Kidney capillary endothelial cell (primary cell): ENCODE results near the gene SUGP1.
"Not testable (repeated sequence)": the region's sequence is repeated elsewhere in the genome, so short reads cannot be mapped to it uniquely, and the experiment has no call there.

Experiments used
- DNase-seq: peaks from one replicate; pipeline ENCODE4 v3.0.0-alpha.2; 2018; ENCODE audit warnings: low spot score

The SUGP1 gene, protein sequence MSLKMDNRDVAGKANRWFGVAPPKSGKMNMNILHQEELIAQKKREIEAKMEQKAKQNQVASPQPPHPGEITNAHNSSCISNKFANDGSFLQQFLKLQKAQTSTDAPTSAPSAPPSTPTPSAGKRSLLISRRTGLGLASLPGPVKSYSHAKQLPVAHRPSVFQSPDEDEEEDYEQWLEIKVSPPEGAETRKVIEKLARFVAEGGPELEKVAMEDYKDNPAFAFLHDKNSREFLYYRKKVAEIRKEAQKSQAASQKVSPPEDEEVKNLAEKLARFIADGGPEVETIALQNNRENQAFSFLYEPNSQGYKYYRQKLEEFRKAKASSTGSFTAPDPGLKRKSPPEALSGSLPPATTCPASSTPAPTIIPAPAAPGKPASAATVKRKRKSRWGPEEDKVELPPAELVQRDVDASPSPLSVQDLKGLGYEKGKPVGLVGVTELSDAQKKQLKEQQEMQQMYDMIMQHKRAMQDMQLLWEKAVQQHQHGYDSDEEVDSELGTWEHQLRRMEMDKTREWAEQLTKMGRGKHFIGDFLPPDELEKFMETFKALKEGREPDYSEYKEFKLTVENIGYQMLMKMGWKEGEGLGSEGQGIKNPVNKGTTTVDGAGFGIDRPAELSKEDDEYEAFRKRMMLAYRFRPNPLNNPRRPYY

DNA sequence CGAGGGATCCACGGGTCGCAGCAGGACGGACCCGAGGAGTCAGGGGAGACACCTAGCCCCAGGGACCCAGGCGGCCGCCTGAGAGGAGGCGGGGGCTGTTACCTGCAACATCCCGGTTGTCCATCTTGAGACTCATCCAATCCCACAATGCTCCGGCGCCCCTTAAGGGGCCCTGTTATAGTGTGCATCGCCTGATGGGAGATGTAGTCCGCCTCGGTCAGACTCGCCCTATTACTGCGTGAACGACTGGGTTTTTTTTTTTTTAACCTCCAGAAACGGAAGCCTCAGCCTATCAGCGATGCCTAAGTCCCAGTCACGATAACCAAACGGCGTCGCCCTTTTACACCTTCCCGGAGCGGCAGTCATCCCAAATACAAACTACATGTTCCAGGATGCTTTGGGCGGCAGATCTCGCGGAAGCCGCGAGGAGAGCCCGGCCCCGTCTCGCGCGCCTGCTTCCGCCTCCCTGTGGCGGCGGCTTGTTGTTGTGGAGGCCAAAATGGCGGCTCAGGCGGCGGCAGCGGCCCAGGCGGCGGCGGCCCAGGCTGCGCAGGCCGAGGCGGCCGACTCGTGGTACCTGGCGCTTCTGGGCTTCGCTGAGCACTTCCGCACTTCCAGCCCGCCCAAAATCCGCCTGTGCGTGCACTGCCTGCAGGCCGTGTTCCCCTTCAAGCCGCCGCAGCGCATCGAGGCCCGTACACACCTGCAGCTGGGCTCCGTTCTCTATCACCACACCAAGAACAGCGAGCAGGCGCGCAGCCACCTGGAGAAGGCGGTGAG, at the start of gene SUGP1, which contains the start of gene MAU2:
SUGP1 (minus strand) TSS at position 149 of the 780 bp plus-strand sequence; CDS start at position 136, 13 bp downstream.
MAU2 (plus strand) TSS at position 469 of the 780 bp plus-strand sequence; CDS start at position 500, 31 bp downstream.
- peak; percentile 83 for DNase-seq

DNA sequence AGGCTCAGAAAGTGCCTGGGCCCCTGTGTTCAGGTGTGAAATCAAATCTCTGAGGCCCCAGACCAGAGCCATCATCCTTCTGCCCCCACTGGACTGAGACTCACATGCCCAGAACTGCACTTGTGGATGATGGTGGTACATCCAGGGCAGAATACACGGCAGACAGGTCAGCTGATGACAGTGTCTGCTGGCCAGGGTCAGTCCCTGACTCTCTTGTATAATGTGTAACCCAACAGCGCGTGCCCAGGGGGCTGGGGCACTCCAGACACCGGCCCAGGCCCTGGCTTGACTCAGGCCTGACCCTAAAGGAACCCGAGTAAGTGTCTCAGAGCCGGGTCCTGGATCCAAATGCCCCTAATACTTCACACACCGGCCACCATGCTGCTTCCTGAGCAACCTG, 47.8 kb upstream of the SUGP1 start:
- no peak for DNase-seq

DNA sequence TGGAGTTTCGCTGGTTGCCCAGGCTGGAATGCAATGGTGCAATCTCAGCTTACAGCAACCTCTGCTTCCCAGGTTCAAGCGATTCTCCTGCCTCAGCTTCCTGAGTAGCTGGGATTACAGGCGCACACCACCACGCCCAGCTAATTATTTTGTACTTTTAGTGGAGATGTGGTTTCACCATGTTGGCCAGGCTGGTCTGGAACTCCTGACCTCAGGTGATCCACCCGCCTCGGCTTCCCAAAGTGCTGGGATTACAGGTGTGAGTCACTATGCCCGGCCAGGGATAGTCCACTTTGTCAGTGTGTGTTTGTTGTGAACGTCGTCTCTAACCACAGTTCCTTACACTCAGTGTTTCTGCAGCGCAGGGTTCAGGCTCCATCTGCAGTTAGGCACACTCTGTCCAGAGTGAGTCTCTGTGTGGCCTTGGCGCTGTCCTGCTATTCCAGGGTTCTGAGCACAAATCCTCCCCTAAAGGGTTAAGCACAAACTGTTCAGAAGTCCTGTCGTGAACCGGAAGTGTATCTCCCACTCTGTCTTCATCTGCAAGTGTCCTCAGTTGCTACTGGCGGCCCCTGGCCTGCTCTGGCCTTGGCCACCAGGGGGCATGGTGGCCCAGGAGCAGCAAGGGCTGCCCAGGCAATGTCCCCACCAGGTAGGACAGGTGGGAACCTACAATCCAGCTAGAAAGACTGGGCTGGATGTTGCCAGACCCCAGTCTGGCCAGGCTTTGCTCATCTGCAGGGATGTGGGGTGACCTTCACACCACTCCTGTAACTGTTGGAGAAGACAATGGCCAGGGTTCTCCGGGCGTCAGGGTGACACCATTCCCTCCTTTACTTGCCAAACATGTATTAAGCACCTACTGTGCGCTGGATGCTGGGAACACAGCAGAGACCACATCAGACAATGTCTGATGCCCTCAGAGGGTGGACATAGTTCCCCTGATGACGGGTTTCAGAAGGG, 46.4 kb upstream of the SUGP1 start:
- DNase-seq = peak; percentile 50

DNA sequence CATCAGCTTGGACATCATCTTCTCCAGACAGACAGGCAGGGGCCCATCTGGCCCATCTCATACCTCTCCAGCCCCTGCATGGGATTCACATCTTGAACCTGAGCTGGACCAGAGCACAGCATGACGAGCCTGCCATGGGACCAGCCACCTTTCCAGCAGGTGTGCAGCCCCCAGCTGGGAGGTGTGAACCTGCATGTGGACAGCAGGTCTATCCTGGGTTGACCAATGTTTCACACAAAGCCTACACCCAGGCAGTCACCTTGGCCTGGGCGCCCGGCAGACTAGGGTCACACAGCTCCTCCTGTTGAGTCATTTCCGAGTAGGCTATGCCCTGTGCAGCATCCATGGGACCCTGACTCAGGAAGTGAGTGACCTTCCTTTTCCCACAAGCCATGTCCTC, 41.8 kb upstream of the SUGP1 start:
- DNase-seq = peak; percentile 72

DNA sequence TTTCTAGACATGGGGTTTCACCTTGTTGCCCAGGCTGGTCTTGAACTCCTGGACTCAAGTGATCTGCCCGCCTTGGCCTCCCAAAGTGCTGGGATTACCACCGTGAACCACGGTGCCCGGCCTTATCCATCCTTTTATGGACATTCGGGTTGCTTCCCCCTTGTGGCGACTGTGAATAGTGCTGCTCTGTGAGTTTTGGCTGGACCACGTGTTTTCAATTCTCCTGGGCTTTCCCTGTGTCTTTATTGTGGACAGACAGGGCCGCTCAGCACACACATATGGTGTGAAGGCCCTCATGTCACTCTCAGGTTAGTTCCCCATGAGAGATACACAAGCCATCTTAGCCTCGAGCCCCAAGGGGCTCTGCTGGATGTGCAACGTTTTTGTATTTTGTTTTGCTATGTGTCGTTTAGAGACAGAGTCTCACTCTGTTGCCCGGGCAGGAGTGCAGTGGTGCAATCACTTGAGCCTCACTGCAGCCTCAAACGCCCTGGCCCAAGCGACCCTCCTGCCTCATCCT, 40.8 kb upstream of the SUGP1 start:
- peak; percentile 83 for DNase-seq

DNA sequence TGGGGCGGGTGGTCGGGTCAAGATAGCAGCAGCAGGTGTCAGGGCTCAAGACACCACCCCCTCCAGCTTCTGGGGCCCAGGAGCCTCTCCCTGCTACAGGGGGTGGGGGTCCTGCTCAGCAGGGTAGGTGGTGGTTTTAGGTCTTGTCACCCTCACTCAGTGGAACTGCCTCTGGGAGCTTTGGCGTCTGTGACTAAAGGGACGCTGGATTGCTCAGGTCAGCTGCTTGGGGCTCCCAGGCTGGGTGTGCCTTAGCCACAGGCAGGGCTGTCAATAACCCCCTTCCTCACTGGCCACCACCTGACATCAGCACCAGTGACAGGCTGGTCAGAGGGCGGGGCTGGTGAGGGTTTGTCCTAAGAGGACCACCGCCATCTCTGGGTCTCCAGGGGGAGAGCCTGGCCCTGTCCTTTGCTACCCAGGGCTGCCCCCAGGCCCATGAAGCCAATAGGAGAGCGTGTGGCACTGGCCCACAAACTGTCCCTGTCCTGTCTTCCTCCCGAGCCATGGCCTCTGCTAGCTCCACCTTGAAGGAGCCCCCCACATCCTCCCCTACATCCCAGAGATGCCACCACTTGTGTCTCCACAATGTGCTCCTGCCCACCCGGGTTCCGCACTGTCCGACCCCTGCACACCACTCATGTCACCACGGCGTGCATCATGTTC, 36.7 kb upstream of the SUGP1 start:
- no peak for DNase-seq

DNA sequence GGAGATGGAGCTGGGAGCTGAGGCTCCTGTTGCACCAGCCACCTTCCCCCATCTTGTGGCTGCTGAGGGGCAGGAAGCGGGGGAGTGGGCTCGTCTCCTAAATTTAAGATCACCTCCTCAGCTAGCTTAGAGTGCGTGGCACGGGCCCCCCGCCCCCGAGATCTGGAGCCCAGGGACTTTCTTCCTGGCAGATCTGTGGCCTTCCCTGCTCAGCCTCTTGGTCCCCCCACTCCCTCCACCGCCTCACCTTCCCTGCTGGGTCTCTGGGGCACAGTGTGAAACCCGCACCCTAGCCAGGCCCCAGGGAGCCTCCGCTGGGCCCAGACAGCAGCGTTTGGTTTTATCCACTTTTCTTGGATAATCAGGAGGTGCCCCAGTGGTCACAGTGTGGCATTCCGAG, 36.2 kb upstream of the SUGP1 start:
- DNase-seq = no peak

DNA sequence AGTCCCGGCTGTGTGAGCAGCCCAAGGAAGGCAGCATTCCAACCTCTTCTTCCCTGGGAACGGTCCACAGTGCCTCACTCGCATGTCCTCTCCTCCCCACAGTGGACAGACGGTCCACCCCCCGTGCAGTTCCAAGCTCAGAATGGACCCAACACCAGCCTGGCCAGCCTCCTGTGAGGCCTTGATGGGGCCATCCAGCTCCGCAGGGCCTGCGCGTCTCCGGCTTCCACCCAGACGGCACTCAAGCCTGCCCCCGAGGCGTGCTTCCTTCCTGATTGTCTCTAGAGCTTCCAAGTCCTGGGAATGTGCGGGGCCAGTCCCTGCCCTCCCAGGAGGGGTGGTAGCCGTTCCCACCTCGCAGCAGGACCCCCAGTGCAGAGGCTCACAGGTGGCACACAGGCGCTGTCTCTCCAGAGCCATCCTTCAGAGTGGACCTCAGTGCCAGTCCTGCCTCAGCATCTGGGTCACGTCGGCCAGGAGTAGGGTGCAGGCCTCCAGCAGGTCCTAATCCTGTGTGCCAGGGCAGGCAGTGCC, 35.4 kb upstream of the SUGP1 start:
- DNase-seq = no peak

DNA sequence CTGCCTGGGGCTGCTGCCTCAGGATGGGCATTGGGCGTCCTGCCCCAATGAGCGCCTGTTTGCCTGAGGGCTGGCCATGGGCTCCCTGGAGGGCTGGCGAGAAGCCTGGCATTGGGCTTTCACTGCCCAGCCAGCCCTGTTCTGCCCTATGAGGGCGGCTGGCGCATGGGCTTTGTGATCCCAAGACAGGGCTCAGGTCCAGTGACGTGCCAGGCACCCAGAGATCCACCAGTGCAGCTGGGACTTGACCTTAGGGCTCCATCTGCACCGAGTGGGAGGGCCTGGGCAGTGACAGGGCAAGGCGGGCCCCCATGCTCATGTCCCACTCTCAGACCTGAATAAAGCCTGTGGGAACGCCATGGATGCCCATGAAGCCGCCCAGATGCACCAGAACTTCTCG, 34.6 kb upstream of the SUGP1 start:
- no peak for DNase-seq

DNA sequence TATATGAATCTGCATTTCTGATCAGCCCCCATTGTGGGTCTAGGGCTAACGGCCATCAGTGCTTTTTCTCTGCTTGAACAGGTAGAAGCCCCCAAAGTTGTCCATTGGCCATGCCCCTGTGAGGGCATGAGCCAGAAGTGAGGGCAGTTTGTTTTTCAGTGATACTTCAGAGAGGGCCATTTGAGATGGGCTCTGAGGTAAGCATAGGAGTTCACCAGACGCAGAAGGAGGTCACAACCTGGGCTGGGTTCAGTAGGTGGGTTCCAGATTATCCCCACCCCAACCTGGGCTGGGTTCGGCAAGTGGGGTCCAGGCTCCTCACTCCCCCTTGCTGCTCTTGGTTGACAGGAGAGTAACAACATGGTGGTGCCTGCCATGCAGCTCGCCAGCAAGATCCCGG, 33.7 kb upstream of the SUGP1 start:
- DNase-seq = no peak

DNA sequence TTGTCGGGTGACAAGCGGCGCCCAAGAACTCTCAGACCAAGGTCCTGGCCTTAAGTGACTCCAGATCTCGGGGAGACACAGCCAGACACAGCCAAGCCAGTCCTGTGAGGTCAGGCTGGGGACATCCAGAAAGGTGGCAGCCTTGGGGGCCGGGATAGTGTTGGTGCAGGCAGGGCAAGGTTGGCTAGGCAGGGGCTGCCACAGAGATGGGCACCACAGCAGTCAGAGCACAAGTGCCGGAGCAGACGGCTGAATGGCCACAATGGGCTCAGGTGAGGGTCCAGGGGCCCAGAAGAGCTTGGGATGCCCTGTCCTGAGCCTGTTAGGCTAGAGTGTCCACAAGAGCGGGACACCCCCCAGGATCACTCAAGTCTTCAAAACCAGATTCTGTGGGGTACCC, 32.5 kb upstream of the SUGP1 start:
- DNase-seq = no peak

DNA sequence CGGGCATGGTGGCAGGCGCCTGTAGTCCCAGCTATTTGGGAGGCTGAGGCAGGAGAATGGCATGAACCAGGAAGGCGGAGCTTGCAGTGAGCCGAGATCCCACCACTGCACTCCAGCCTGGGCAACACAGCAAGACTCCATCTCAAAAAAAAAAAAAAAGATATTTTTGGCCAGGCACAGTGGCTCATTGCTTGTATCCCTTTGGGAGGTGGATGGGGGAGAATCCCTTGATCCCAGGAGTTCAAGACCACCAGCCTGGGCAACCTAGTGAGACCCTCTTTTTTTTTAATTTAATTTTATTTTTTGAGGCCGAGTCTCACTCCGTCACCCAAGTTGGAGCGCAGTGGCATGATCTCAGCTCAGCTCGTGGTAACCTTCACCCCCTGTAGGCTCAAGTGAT, 30.4 kb upstream of the SUGP1 start:
- DNase-seq = not testable (repeated sequence)

DNA sequence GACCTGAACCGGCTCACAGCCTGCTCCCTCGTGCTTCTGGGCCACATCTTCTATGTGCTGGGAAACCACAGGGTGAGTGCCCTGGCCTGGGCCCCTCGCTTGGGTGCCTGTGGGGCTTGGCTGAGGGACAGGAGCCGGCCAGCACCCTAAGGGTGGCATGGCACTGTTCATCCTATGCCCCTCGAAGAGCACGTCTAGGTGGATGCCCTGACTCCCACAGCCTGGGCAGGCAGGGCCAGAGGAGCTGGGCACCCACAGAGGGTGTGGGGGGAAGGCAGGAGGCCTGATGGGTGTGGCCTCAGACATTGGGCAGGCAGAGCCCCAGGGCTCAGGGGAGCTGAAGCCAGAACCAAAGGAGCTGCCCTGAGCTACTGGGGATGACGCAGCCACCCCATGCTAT, 29.1 kb upstream of the SUGP1 start:
- no peak for DNase-seq

DNA sequence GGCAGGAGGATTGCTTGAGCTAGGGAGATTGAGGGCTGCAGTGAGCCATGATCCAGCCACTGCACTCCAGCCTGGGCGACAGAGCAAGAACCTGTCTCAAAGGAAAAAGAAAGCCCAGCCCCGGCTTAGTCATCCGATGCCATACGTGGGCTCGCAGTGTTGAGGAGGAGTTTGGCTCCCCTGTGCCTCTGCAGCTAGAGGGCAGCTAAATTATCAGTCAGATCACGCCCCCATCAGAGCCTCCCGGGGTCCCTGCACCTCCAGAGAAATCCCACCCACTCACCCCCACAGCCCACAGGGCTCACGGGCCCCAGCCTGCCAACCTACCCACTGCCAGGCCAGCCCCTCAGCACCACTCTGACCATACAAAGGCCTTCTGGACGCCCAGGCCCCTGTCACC, 28.0 kb upstream of the SUGP1 start:
- DNase-seq = no peak

DNA sequence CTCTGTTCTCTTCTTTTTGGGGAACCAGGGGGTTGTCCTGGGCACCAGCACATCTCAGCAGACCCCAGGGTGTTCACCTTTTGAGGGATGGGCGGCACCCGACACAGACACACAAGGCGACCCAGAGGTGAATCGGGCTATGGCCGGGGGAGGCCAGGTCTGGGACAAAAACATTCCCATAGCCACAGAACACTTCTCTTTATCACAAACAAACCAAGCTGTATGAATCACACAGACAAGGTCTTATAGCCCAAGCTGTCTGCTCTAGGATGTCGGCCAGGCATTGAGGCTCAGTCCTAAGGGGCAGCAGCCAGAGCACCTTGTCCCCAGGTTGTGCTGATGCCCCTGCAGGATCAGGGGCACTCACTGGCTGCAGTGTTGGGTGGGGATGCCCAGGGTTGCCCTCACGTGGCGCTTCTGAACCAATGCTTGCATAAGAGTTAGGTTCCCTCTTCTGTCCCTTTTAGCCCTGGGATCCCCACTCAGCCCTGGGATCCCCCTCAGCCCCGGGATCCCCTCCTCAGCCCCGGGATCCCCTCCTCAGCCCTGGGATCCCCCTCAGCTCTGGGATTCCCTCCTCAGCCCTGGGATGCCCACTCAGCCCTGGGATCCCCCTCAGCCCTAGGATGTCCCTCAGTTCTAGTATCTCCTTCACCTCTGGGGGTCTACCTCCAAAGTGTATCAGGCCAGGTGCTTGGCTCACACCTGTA, 27.2 kb upstream of the SUGP1 start:
- DNase-seq = no peak

DNA sequence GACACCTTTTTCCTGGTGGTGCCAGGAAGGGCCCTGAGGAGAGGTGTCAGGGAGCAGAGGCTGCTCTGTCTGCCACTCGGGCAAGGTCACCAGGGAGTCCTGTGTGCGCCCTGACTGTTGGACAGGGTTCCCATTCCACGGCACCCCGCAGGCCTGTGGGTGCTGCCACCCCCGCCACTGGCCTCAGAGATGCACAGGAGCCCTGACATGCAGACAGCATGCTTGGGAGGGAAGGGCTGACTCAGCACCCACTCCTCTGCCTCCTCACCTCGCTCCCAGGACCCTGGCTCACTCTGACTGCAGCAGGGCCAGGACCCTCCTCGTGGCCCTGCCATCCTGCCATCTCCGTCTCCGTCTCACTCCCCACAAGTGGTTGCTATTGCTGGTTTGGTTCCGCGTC, 25.7 kb upstream of the SUGP1 start:
- no peak for DNase-seq

DNA sequence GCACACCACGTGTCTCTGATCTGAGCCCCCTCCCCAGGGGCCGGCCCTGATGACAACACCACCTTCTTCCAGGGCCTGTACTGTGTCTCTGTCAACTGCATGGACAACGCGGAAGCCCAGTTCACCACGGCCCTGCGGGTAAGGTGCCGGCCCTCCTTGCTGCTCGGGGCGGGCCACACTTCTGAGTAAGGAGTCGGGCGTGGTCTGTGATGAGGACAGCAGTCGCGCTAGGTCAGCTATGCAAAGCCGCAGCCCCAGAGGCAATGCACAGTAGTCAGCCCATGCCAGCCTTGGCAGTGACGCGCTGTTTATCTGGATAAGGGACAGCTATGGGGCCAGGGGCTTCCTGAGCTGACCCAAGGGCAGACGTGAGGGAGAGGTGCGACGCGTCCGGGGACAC, 24.9 kb upstream of the SUGP1 start:
- DNase-seq = no peak

DNA sequence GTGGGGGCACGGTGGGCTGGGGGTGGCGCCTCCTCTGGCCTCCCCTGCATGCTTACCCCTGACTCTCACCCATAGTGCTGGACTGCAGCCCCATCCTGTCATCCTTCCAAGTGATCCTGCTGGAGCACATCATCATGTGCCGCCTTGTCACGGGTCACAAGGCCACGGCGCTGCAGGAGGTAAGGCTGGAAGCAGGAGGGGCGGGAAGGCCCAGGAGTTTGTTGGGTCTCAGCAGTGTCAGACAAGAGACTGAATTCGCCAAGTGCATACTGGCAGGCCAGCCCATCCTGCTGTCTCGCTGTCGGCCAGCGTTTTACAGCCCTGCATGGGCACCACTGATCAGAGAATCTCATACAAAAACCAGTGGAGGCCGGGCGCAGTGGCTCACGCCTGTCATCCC, 23.5 kb upstream of the SUGP1 start:
- no peak for DNase-seq

DNA sequence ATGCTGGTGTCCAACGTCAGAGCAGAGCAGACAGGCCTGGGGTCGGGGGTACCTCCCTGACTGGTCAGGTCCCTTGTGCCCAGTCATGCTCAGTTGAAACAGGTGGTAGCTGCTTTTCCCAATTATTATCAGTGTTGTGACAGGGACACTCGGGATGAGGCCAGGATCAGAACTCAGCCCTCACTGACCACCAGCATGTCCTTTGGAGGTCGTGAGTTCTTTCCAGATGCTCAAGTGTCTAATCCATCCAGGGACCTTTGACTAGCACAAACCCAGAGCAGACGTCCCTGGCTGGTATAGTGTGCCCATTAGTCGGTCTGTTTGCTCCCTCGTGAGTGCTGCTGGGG, 22.7 kb upstream of the SUGP1 start:
- DNase-seq = no peak
